HEK293 (cell line): ENCODE measurements around the gene HOXA3.
A peak's percentile ranks its signal among the peaks of the same experiment; 100 is the strongest.

Source experiments
- CTCF ChIA-PET: fragments of 350-600 bp; formaldehyde crosslinking; extraction: SDS; loops from one replicate; lab custom pipeline; 2021; ENCODE audit warnings: antibody characterized with exemption; lab: Yijun Ruan, JAX
- POLR2A ChIA-PET: fragments of 300-600 bp; formaldehyde crosslinking; extraction: SDS; loops from one replicate; lab custom pipeline; 2020; ENCODE audit warnings: antibody characterized with exemption, inconsistent platforms; lab: Yijun Ruan, JAX
- H3K27ac ChIP-seq: fragments of 200-500 bp; sonication (Bioruptor generic); 2 replicates; pipeline ENCODE4 v1.5.1; 2014; ENCODE audit warnings: low read depth, low read length, control low read depth, inconsistent platforms; ENCODE audit errors: extremely low read depth
- H3K36me3 ChIP-seq, 2 experiments: fragments of 200-500 bp in 1 of 2; sonication (Bioruptor generic) in 1 of 2; 1 replicate in 1 of 2; 2 replicates in 1 of 2; pipeline ENCODE4 v1.5.1; 2014 to 2017; ENCODE audit warnings: inconsistent platforms in 2 of 2, low read length in 2 of 2; ENCODE audit not compliant: control insufficient read depth in 2 of 2, insufficient read depth in 1 of 2
- H3K4me1 ChIP-seq: fragments of 200-500 bp; sonication (Bioruptor generic); 2 replicates; pipeline ENCODE4 v1.5.1; 2014; ENCODE audit warnings: mild to moderate bottlenecking, low read length, inconsistent platforms; ENCODE audit not compliant: control insufficient read depth, insufficient read depth
- H3K4me3 ChIP-seq: 2 replicates; pipeline ENCODE4 v1.5.1; 2011; ENCODE audit warnings: low read depth, mild to moderate bottlenecking, control low read depth, low read length, moderate library complexity
- H3K9me3 ChIP-seq: fragments of 200-500 bp; sonication (Bioruptor generic); 2 replicates; pipeline ENCODE4 v1.5.1; 2014; ENCODE audit warnings: low read depth, low read length, inconsistent platforms; ENCODE audit not compliant: control insufficient read depth, insufficient read depth
- ATF2 ChIP-seq: fragments of 450-650 bp; formaldehyde crosslinking; IDR thresholded peaks from 2 replicates; pipeline ENCODE4 v1.5.1; 2016; ENCODE audit warnings: missing biosample characterization, missing genetic modification characterization, low read depth
- SP2 ChIP-seq: fragments of 450-650 bp; formaldehyde crosslinking; IDR thresholded peaks from 2 replicates; pipeline ENCODE4 v1.5.1; 2016; ENCODE audit warnings: missing biosample characterization, missing genetic modification characterization
- ZBTB48 ChIP-seq: fragments of 450-650 bp; formaldehyde crosslinking; IDR thresholded peaks from 2 replicates; pipeline ENCODE4 v1.5.1; 2016; ENCODE audit warnings: missing biosample characterization, missing genetic modification characterization
- ZNF114 ChIP-seq: fragments of 450-650 bp; formaldehyde crosslinking; IDR thresholded peaks from 2 replicates; pipeline ENCODE4 v1.5.0; 2017; ENCODE audit warnings: missing biosample characterization, missing genetic modification characterization
- ZNF19 ChIP-seq: fragments of 450-650 bp; formaldehyde crosslinking; IDR thresholded peaks from 2 replicates; pipeline ENCODE4; 2016; ENCODE audit warnings: missing biosample characterization, missing genetic modification characterization, low read depth
- ZNF2 ChIP-seq: fragments of 450-650 bp; formaldehyde crosslinking; IDR thresholded peaks from 2 replicates; pipeline ENCODE4 v1.5.1; 2016; ENCODE audit warnings: missing biosample characterization, missing genetic modification characterization
- ZNF274 ChIP-seq, 2 experiments: fragments of 200-500 bp in 1 of 2; fragments of 450-650 bp in 1 of 2; sonication (Bioruptor generic) in 1 of 2; formaldehyde crosslinking in 1 of 2; IDR thresholded peaks; 2 replicates each; pipeline versions ENCODE4 v1.5.1 to v1.6.1; 2014 to 2016; ENCODE audit warnings: borderline replicate concordance in 1 of 2, inconsistent platforms in 1 of 2, low read length in 1 of 2, missing biosample characterization in 1 of 2, missing genetic modification characterization in 1 of 2
- ZNF302 ChIP-seq: fragments of 450-650 bp; formaldehyde crosslinking; IDR thresholded peaks from 2 replicates; pipeline ENCODE4 v1.5.1; 2016; ENCODE audit warnings: missing biosample characterization, missing genetic modification characterization, low read depth
- ZNF335 ChIP-seq: fragments of 450-650 bp; formaldehyde crosslinking; conservative IDR thresholded peaks from 2 replicates; pipeline ENCODE4 v1.5.1; 2016; ENCODE audit warnings: missing biosample characterization, missing genetic modification characterization
- ZNF362 ChIP-seq: fragments of 450-650 bp; formaldehyde crosslinking; IDR thresholded peaks from 2 replicates; pipeline ENCODE4 v1.5.1; 2016; ENCODE audit warnings: missing biosample characterization, missing genetic modification characterization
- ZNF37A ChIP-seq: fragments of 450-650 bp; IDR thresholded peaks from 2 replicates; pipeline ENCODE4 v1.5.1; 2018; ENCODE audit warnings: missing biosample characterization, missing genetic modification characterization
- ZNF514 ChIP-seq: fragments of 450-650 bp; formaldehyde crosslinking; IDR thresholded peaks from 2 replicates; pipeline ENCODE4 v1.5.1; 2016; ENCODE audit warnings: missing biosample characterization, missing genetic modification characterization
- ZNF518A ChIP-seq: fragments of 450-650 bp; formaldehyde crosslinking; conservative IDR thresholded peaks from 2 replicates; pipeline ENCODE4 v1.5.1; 2016; ENCODE audit warnings: low read depth, missing biosample characterization, missing genetic modification characterization
- ZNF548 ChIP-seq: fragments of 450-650 bp; formaldehyde crosslinking; IDR thresholded peaks from 2 replicates; pipeline ENCODE4 v1.5.1; 2016; ENCODE audit warnings: missing biosample characterization, missing genetic modification characterization
- ZNF558 ChIP-seq: fragments of 450-650 bp; formaldehyde crosslinking; IDR thresholded peaks from 2 replicates; pipeline ENCODE4 v1.5.1; 2016; ENCODE audit warnings: missing biosample characterization, missing genetic modification characterization
- ZNF600 ChIP-seq: fragments of 450-650 bp; formaldehyde crosslinking; IDR thresholded peaks from 2 replicates; pipeline ENCODE4 v1.5.1; 2016; ENCODE audit warnings: missing biosample characterization, missing genetic modification characterization
- ZNF76 ChIP-seq: fragments of 450-650 bp; formaldehyde crosslinking; IDR thresholded peaks from 2 replicates; pipeline ENCODE4; 2016; ENCODE audit warnings: low read depth, missing biosample characterization, missing genetic modification characterization, borderline replicate concordance
- ZNF777 ChIP-seq: fragments of 450-650 bp; formaldehyde crosslinking; IDR thresholded peaks from 2 replicates; pipeline ENCODE4 v1.5.1; 2017; ENCODE audit warnings: missing biosample characterization, missing genetic modification characterization, borderline replicate concordance
- ZXDB ChIP-seq: fragments of 450-650 bp; formaldehyde crosslinking; IDR thresholded peaks from 2 replicates; pipeline ENCODE4 v1.5.1; 2016; ENCODE audit warnings: missing biosample characterization, missing genetic modification characterization
- TF ChIP-seq, protein P1 (sequence below): fragments of 450-650 bp; formaldehyde crosslinking; IDR thresholded peaks from 2 replicates; pipeline ENCODE4 v1.5.1; 2017; ENCODE audit warnings: missing biosample characterization, missing genetic modification characterization
- TF ChIP-seq, protein P2 (sequence below): fragments of 450-650 bp; formaldehyde crosslinking; IDR thresholded peaks from 2 replicates; pipeline ENCODE4 v1.5.1; 2016; ENCODE audit warnings: missing biosample characterization, missing genetic modification characterization
- TF ChIP-seq, protein P3 (sequence below): fragments of 450-650 bp; formaldehyde crosslinking; IDR thresholded peaks from 2 replicates; pipeline ENCODE4 v1.5.0; 2017; ENCODE audit warnings: missing biosample characterization, missing genetic modification characterization, borderline replicate concordance

HOXA3 gene

GRCh38 chr7:27185854-27186667, 33.7 kb upstream of the HOXA3 start:
- ChIA-PET CTCF (interaction anchor here (0.6 to 3.2 kb wide), 9 partner anchors 8 to 898 kb away, joined by 3 to 26 read pairs (median 4); partner anchors contain the start of genes HOXA13 and HOXA5), POLR2A (interaction anchor here (0.7 to 7.6 kb wide), 11 partner anchors 9 to 985 kb away, joined by 3 to 237 read pairs (median 3); partner anchors contain the start of genes CBX3, HIBADH, HOXA10 and HOXA13)
- Histone ChIP-seq H3K27ac (peak overlapping the region; percentile 99), H3K36me3 (peaks cover 0 to 10% of the 10 kb centered on the region in 2 experiments; a peak in 2 of 3 replicates), H3K4me1 (peaks cover 39% of the 10 kb centered on the region), H3K4me3 (peak overlapping the region; percentile 64), H3K9me3 (no peaks in the 10 kb centered on the region)
- TF ChIP-seq ZNF274 (IDR thresholded peaks at IDR 0.05; ENCODE audit: low read length), result no peak
- no peak for TF ChIP-seq ZNF274 (tag by site-specific recombination; IDR thresholded peaks at IDR 0.05; ENCODE audit: borderline replicate concordance)
- peak; percentile 84 for TF ChIP-seq SP2
- peak; percentile 16 for TF ChIP-seq ZNF2 (tag by site-specific recombination)
- TF ChIP-seq ZNF558 (tag by site-specific recombination), result no peak
- TF ChIP-seq, protein P1, sequence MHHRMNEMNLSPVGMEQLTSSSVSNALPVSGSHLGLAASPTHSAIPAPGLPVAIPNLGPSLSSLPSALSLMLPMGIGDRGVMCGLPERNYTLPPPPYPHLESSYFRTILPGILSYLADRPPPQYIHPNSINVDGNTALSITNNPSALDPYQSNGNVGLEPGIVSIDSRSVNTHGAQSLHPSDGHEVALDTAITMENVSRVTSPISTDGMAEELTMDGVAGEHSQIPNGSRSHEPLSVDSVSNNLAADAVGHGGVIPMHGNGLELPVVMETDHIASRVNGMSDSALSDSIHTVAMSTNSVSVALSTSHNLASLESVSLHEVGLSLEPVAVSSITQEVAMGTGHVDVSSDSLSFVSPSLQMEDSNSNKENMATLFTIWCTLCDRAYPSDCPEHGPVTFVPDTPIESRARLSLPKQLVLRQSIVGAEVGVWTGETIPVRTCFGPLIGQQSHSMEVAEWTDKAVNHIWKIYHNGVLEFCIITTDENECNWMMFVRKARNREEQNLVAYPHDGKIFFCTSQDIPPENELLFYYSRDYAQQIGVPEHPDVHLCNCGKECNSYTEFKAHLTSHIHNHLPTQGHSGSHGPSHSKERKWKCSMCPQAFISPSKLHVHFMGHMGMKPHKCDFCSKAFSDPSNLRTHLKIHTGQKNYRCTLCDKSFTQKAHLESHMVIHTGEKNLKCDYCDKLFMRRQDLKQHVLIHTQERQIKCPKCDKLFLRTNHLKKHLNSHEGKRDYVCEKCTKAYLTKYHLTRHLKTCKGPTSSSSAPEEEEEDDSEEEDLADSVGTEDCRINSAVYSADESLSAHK (tag by site-specific recombination), result no peak
- no peak for TF ChIP-seq ZXDB (tag by site-specific recombination)
- TF ChIP-seq ZNF362, result no peak
- no peak for TF ChIP-seq ATF2 (tag by site-specific recombination)
- TF ChIP-seq ZNF302, result no peak
- TF ChIP-seq ZNF548, result no peak
- TF ChIP-seq, protein P2, sequence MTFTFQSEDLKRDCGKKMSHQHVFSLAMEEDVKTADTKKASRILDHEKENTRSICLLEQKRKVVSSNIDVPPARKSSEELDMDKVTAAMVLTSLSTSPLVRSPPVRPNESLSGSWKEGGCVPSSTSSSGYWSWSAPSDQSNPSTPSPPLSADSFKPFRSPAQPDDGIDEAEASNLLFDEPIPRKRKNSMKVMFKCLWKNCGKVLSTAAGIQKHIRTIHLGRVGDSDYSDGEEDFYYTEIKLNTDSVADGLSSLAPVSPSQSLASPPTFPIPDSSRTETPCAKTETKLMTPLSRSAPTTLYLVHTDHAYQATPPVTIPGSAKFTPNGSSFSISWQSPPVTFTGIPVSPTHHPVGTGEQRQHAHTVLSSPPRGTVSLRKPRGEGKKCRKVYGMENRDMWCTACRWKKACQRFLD, result no peak
- 0 out of 2 replicates have a peak, but pooled peaks have one; percentile 37 for TF ChIP-seq ZNF600 (tag by site-specific recombination)
- peak; percentile 48; the same call in 1 of the 2 replicates for TF ChIP-seq ZNF777
- 0 out of 2 replicates have a peak, but pooled peaks have one; percentile 51 for TF ChIP-seq ZNF76 (tag by site-specific recombination)
- TF ChIP-seq ZNF37A (tag by site-specific recombination), result no peak
- TF ChIP-seq, protein P3, sequence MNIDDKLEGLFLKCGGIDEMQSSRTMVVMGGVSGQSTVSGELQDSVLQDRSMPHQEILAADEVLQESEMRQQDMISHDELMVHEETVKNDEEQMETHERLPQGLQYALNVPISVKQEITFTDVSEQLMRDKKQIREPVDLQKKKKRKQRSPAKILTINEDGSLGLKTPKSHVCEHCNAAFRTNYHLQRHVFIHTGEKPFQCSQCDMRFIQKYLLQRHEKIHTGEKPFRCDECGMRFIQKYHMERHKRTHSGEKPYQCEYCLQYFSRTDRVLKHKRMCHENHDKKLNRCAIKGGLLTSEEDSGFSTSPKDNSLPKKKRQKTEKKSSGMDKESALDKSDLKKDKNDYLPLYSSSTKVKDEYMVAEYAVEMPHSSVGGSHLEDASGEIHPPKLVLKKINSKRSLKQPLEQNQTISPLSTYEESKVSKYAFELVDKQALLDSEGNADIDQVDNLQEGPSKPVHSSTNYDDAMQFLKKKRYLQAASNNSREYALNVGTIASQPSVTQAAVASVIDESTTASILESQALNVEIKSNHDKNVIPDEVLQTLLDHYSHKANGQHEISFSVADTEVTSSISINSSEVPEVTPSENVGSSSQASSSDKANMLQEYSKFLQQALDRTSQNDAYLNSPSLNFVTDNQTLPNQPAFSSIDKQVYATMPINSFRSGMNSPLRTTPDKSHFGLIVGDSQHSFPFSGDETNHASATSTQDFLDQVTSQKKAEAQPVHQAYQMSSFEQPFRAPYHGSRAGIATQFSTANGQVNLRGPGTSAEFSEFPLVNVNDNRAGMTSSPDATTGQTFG (tag by site-specific recombination), result no peak
- no peak for TF ChIP-seq ZNF514 (tag by site-specific recombination)
- TF ChIP-seq ZBTB48, result peak; percentile 74
- TF ChIP-seq ZNF19 (tag by site-specific recombination), result no peak
- TF ChIP-seq ZNF114 (tag by site-specific recombination), result no peak
- peak; percentile 89 for TF ChIP-seq ZNF335 (tag by site-specific recombination)
- no peak for TF ChIP-seq ZNF518A (tag by site-specific recombination)
